Hepatocyte (in vitro differentiated cells): ENCODE measurements around the gene SNX20.

ENCODE experiments used
- EZH2phosphoT487 ChIP-seq: fragments of 200-600 bp; sonication (generic); IDR thresholded peaks from one replicate; pipeline ENCODE4 v1.6.1; 2018; ENCODE audit warnings: antibody characterized with exemption, mild to moderate bottlenecking, low read depth, moderate library complexity; ENCODE audit not compliant: unreplicated experiment, severe bottlenecking
- TF ChIP-seq, protein P1 (sequence below): fragments of 200-600 bp; sonication (generic); IDR thresholded peaks from 2 replicates; pipeline ENCODE4 v1.5.1; 2016; ENCODE audit warnings: antibody characterized with exemption, mild to moderate bottlenecking; ENCODE audit not compliant: poor library complexity

DNA sequence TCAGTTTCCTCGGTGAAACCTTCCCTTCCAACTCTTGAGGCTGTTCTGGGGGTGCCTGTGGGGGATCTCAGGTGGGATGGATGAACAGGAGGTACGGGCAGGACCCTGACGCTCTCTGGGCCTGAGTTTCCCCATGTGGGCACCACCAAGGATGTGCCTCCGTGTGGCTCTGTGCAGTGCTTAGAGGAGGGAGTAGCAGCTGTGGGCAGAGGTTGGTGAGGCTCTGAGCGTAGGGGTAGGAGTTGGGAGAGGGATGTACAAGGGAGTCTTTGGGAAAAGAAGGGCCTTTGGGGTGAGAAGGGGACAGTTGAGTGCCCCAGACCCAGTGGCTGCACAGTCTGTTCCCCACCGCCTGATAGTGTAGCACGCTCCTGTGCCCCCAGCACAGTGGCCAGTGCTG lies 59.1 kb downstream of the SNX20 start:
- TF ChIP-seq, protein P1, sequence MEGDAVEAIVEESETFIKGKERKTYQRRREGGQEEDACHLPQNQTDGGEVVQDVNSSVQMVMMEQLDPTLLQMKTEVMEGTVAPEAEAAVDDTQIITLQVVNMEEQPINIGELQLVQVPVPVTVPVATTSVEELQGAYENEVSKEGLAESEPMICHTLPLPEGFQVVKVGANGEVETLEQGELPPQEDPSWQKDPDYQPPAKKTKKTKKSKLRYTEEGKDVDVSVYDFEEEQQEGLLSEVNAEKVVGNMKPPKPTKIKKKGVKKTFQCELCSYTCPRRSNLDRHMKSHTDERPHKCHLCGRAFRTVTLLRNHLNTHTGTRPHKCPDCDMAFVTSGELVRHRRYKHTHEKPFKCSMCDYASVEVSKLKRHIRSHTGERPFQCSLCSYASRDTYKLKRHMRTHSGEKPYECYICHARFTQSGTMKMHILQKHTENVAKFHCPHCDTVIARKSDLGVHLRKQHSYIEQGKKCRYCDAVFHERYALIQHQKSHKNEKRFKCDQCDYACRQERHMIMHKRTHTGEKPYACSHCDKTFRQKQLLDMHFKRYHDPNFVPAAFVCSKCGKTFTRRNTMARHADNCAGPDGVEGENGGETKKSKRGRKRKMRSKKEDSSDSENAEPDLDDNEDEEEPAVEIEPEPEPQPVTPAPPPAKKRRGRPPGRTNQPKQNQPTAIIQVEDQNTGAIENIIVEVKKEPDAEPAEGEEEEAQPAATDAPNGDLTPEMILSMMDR, result no peak
- TF ChIP-seq EZH2phosphoT487, result no peak
